ENCODE data around the gene PRKAG2.

GRCh38 chr7:151694441-151694827, 182.5 kb downstream of the PRKAG2 start:
- TF ChIP-seq CTCF (conservative IDR thresholded peaks at IDR 0.05; ENCODE audit: low read length) (no peak), EZH2phosphoT487 (IDR thresholded peaks at IDR 0.05; ENCODE audit: borderline replicate concordance) (no peak)
